ENCODE data around the gene G6PC2.

DNA sequence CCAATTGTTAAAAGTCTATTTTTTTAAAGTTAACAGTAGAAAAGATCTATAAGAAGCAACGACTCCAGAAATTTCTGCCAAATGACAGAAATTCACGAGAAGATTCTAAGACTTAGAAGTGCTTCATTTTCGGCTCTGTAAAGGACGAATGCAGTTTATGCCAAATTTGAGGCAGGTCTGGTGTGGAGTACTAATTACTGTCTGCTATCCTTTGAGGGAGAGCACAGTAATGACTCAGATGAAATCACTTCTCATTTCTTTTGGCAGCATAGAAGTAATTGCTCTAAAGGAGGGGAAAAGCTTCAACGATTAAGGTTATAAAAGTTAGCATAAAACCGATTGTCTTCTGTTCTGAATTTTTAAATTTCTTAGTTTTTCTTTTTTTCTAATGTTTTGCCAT lies 11.4 kb downstream of the G6PC2 start:
- TF ChIP-seq, protein P1, sequence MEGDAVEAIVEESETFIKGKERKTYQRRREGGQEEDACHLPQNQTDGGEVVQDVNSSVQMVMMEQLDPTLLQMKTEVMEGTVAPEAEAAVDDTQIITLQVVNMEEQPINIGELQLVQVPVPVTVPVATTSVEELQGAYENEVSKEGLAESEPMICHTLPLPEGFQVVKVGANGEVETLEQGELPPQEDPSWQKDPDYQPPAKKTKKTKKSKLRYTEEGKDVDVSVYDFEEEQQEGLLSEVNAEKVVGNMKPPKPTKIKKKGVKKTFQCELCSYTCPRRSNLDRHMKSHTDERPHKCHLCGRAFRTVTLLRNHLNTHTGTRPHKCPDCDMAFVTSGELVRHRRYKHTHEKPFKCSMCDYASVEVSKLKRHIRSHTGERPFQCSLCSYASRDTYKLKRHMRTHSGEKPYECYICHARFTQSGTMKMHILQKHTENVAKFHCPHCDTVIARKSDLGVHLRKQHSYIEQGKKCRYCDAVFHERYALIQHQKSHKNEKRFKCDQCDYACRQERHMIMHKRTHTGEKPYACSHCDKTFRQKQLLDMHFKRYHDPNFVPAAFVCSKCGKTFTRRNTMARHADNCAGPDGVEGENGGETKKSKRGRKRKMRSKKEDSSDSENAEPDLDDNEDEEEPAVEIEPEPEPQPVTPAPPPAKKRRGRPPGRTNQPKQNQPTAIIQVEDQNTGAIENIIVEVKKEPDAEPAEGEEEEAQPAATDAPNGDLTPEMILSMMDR (conservative IDR thresholded peaks at IDR 0.05 in 1 of 2, IDR thresholded peaks at IDR 0.05 in 1 of 2; ENCODE audit: extremely low read depth in 1 of 2, insufficient read depth in 1 of 2, low read depth in 1 of 2, low read length in 2 of 2) = no peak
- no peak for TF ChIP-seq EZH2 (IDR thresholded peaks at IDR 0.05; ENCODE audit: borderline replicate concordance, low read length)
